Left ventricle myocardium superior (tissue), 1 donor: ENCODE measurements around the gene RBSN. TPM values are rescaled to one million over a fixed set of nuclear protein-coding genes. Genes with fewer than 3 reads are reported as not detected.

ENCODE experiments used
- ATAC-seq: fragments of 200-7000 bp; cut with Tn5 transposase; one replicate; pipeline ENCODE4 v1.9.1; 2020; ENCODE audit warnings: mild to moderate bottlenecking, moderate library complexity
- DNase-seq: peaks from one replicate; pipeline ENCODE4 v3.0.0-alpha.2; 2020
- intact Hi-C: fragments of 100-400 bp; cut with micrococcal nuclease; formaldehyde crosslinking; loops from one replicate; pipeline ENCODE4 v1.11.0; 2022
- total RNA-seq: library from RNA; stranded (reverse); fragmentation: NEBNext Ultra II Directional; extraction: Animal tissue kit (Norgen Biotek cat#: 25700); gene quantifications from one replicate; pipeline ENCODE4 v1.2.1, GENCODE V29; 2021
- donor health status: DM: no; HTN: yes; CAD: no; lungs with severe emphysema.

RBSN gene
- total RNA-seq, 1 donor from 2014 or later = 17.8 TPM

DNA sequence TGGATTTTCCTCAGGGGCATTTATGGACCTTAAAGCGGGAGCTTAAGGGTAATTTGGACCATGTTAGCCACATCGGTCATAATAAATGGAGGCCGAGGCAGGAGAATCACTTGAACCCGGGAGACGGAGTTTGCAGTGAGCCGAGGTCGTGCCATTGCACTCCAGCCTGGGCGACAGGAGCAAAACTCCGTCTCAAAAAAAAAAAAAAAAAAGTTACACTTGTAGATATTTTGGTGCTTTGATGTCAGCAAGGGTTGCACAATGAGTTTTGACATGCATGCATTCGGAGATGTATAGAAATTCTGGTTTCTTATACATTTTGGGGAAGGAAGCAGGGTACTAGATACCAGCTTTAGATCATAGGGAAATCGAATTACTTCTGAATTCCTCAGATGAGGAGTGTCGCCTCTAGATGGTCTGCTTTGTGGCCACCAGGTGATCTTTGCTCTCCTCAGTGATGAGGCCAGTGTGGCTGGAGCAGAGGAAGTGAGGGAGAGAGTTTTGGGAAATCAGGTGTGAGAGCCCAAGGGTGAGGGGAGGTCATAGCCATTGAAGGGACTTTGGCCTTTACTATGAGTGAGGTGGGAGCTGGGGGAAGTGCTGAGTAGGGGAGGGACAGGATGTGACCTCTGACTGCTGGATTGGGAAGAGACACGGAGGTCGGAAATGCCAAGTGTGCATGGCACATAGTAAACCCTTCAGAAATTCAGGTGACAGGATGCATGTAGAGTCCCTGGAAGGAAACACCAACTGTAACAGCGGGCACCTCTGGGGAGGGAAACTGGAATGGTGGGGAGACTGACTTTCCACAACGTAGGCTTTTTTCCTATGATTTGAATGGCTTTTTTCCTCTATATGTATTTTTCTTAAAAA is 8.4 kb upstream of the RBSN start:
- DNase-seq (no peak), ATAC-seq (no peak)
- intact Hi-C loops = no loop called here

DNA sequence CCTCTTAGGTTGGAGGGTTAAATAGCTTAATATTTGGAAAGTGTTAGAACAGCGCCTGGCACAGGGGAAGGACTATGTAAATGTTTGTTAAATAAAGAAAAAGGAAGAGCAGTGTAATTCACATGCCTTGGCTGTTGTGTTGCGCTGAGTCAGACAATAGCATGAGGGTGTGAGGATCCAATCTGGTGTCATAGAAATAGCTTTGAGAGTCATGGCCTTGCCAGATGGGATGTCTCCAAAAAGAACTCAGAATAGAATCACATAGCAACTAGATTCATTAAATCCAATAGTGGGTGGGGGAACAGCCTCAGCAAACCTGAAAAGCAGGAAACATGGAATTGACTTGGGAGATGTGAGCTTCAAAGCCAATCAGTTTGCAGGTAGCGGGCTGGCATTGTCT is 3.9 kb upstream of the RBSN start:
- ATAC-seq (peak; percentile 65), DNase-seq (no peak)
- intact Hi-C loops = no loop called here

DNA sequence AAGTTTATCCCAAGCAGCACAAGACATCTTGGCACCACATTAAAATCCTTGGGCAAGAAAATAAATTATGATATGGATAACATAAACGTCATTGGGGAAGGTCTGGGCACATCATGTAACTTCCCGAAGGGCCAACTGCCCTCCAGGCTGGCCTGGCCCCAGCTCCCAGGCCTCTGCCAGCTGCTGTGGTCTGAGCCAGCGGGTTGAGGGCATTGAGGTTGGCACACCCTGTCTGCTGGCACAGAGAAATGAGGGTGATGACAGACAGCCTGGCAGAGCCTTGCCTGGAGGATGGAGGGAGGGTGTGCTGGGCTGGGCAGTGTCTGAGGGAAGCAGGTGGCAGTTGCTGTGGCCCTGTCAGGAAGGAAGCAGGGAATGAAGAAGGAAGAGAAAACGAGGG is 3.3 kb upstream of the RBSN start:
- peak; percentile 86 for ATAC-seq
- intact Hi-C loops = no loop called here
- DNase-seq = peak; percentile 91

DNA sequence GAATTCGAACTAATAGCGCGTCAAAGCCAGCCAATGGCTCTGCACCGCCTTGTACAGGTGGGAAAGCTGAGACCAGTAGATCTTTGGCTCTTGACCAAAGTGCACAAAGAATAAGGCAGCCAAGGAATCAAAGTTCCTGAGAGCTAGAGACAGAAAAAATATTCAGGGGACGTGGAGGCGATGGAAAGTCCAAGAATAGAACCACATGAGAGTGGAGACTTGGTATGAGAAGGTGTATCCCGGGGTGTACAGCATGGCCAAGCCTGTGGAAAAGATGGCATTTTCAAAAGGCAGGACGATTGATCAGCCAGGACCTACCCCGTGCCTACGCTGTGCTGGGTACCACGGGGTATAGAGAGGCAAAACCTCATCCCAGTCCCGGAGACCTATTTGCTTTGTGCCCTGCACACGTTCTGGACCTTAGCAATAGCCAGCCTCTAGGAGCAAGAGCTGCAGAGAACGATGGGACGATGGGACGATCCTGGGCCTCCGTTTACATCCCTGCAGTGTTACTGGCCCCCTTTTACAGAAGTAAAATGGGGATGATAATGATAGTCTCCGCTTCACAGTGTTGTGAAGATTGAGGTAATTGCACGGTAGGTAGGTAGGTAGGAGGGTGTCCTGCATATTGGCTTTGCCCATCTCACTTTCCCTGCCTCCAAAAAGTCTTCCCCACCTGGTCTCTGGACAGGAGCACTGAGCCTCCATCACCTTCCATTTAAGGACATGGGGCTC is 583 bp upstream of the RBSN start:
- peak; percentile 4 for ATAC-seq
- intact Hi-C loops = no loop called here
- DNase-seq = peak; percentile 34

DNA sequence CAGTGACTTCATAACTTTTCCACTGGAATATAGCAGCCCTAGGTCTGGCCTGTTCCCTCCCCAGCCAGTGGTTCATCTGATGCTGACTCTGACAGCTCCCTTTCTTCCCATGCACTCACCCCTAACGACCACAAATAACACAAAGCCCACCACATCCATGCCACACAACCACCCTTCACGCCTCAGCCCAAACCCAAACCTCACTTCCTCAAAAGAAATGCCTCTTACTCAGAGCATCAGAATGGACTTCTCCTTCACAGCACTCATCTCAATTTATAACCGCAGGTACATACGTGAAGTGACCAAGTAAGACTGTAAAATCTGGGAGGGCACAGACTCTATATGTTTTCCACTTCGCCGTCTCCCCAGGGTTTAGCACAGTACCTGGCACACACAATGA is 1.1 kb downstream of the RBSN start:
- intact Hi-C loops = no loop called here
- ATAC-seq (no peak), DNase-seq (no peak)

DNA sequence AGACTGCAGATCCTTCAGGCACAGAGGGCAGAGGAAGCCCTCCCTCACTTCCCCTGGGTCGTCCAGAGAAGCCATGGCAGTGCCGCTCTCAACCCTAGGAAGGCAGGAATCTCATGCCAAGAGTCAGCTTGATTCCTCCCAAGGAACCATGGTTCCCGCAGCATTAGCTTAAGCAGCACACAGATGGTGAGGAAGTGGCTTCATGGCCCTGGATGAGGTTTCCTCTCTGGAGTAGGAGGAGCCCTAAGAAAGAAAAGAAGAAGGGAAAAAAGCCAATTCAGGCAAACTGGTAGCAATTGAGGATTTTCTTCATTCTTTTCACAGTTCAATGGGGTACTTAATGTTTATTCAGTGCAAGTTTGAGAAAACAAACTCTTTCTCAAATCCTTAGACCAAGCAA is 2.9 kb downstream of the RBSN start:
- ATAC-seq = no peak
- intact Hi-C loops = no loop called here
- DNase-seq = no peak

DNA sequence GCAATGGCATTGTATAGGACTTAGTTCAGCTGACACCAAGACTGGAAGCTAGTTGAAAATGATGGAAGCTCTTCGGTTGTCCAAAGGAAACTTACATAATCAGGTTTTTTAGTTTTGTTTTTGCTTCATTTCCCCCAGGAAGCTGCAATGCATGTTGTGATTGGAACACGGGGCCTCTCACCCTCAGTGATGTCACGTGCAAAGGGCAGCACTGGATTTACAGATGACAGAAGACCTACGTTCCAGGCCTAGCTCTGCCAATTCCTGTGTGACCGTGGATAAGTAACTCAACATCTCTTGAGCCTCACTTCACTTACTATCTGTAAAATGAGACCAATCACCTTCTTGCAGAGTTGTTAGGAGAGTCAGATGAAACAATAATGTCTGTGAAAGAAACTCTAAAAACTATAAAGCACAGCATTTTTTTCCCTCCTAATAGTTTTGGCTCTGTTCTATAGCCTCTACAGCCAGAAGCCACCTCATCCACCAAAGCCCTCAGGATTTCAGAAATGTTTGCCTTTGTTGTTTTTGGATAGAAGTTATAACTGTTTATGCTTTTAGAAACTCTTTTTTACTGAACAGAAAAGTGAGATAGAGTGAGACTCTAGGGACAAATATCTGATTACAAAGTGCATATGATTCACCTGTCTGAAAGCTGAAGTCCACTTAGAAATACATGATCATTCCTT is 4.6 kb downstream of the RBSN start:
- DNase-seq (no peak), ATAC-seq (no peak)
- intact Hi-C loops = no loop called here

DNA sequence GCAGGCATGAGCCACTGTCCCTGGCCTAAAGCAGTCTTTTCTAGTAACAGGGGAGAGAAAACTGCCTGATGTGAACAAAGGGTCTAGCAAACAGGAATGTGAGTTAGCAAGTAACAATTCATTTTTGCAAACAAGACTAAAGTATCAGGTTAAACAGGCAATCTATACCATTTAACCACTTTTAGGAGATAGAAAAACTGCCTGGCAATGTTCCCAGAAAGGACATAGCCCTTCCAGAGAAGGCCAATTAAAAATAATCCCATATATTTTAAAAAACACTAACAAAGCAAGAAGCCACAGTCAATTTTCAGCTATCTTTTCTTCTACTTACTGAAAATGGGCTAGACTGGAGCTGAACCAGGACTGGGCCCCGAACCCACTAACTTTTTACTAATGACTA is 6.3 kb downstream of the RBSN start:
- DNase-seq (no peak), ATAC-seq (no peak)
- intact Hi-C loops = no loop called here

DNA sequence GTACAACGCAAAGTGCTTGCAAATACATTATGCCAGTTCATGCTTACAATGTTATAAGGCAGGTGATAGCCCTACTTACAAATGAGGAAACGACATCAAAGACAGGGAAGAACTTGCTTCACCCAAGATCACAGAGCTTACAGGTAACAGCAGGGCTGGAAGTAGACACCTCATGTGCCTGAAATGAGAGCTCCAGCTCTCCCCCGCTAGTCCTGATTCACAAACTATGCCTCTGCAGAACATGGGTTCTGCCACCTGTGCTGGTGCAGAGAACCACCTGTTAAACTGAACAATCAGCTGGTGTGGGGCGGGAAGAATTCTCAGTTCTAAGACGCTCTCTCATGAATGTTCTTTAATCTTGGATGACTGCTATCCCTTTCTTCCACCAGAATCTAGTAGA is 7.4 kb downstream of the RBSN start:
- intact Hi-C loops = no loop called here
- ATAC-seq (no peak), DNase-seq (no peak)

DNA sequence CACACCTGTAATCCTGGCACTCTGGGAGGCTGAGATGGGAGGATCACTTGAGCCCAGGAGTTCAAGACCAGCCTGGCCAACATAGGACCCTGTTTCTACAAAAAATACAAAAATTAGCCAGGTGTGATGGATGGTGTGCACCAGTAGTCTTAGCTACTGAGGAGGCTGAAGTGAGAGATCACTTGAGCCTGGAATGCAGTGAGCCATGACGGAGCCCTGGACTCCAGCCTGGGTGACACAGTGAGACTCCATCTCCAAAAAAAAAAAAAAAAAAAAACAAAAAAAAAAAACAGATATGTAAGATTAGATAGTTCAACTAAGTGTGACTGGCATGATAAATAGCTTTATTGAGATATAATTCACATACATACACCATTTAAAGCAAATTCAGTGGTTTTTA is 9.7 kb downstream of the RBSN start:
- no peak for DNase-seq
- no peak for ATAC-seq
- intact Hi-C loops = no loop called here

DNA sequence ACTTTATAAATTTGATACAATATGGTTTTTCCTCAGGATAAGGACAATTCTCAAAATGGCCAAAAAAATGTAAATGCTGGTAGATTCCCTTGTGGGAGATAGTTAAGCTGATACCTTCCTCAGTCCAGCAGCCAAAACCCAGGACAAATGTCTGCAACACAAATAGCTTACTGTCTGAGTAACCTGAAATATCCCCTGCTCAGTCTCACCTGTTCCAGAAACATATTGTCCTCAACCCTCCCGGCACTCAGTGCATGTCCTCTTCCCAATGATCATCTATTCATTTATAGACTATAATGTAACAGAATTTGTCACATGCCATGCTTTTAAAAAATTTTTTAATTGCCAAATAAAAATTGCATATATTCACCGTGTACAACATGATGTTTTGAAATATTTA is 12.2 kb downstream of the RBSN start:
- DNase-seq = no peak
- intact Hi-C loops = no loop called here
- ATAC-seq = no peak

DNA sequence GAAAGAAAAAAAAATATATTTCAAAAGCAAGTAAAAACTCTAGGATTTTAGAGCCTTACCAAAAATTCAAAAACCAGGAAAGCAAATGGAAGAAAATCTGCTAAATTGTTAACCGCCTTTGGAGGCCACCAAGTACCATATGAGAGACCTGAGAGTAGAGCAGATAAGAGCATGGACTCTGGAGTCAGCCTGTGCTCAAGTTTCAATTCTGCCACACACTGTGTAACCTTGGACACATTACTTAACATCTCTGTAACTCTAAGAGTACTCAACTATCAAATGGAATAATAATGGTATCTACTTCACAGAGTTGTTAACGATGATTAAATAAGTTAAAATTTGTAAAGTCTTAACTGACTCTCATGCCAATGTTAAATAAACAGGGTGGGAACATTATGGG is 12.7 kb downstream of the RBSN start:
- no peak for DNase-seq
- ATAC-seq = no peak
- intact Hi-C loops = no loop called here

DNA sequence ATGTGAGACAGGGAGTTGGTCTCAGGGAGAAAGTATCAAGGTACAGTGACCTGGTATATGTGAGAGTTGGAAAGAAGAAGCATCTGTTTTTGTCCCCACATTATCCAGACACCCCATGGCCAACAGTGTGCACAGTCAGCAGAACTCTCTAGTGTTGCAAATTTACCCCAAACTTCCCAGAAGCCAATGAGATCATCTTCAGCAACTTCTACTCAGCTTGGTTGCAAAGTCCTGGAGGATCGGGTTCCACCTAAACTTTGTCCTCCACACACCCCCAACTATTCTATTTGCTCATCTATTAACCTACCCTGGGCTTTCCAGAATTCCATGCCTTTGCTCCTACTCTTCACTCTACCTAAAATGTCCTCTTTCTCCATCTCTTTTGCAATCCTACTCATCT is 15.7 kb downstream of the RBSN start:
- intact Hi-C loops = no loop called here
- no peak for ATAC-seq
- DNase-seq = no peak

DNA sequence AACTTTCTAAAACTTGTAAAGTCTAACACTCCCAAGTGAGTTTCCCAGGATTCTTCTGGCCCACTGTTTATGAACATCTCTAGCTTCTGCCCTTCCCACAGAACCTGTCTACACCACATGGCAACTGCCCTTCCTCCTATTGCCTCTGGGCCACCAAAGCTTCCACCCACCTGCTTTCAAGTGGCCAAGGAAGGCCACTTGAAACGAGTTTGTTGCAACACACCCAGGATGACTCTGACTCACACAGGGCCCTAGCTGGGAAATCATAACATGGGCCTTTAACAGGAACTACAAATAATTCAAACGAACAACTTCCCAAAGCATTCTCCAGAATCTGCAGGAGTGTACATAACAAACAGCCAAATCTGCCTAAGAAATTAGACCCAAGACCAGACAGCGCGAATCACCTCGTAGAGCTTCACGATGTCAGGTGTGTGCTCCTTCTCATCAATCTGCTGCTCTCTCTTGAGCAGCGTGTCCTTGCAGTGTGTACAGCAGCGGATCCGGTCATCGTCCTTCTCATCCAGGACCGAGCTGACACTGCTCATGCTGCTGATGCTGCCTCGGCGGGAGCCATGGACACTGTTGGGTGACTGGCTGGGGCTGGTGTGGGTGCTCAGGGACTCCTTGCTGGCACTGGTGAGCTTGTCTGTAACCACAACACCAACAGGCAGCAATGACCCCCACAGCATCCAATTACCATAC is 16.8 kb downstream of the RBSN start:
- intact Hi-C loops = no loop called here
- no peak for DNase-seq
- ATAC-seq = no peak

DNA sequence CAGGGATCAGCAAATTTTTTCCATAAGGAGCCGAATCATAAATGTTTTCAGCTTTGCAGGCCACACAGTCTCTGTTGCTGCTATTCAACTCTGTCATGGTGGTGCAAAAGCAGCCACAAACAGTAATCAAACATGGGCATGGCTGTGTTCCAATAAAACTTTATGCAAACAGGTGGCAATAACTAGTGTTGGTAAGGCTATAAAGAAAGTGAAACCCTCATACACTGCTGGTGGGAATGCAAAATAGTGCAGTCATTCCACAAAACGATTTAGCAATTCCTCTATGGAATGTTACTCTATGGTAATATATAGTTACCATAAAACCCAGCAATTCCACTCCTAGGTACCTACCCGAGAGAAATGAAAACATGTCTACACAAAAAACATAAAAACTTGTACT is 19.9 kb downstream of the RBSN start:
- no peak for ATAC-seq
- intact Hi-C loops = no loop called here
- no peak for DNase-seq

DNA sequence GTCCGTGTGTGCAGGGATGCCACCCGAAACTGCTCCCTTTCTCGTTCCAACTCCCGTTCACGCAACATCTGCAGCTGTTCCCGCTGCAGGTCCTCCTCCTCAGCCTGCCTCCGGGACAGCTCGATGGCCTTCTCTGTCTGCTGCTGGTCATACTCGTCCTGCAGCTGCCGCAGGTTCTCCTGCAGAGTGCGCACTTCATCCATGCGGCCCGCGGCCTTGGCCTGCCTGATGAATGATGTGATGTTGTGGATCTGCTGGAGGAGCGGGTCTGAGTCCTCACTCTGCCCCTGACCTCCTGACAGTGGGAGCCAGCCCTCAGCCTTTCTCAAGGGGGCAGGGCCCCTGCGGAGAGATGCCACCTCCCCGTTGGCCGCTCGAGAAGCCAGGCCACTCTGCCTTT is 24.4 kb downstream of the RBSN start:
- intact Hi-C loops = no loop called here
- ATAC-seq (no peak), DNase-seq (no peak)

DNA sequence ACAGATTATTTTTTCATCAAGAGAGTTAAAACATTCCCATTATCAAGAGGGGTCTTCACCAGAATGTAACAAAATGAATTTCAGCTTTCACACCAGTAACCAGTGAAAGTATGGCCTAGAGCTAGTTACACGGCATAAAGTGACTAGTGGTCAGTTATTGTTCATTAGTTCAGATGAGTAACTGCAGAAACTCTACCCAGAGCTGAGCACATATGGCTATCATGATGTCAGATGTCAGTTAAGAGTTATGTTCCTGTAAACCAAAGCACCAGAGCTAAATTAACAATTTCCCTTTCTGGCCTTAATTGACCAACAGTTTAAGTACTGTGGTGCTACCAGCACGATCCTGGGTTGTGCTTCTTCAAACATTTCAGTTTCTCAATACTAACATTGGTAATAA is 27.2 kb downstream of the RBSN start:
- no peak for DNase-seq
- no peak for ATAC-seq
- intact Hi-C loops = no loop called here

DNA sequence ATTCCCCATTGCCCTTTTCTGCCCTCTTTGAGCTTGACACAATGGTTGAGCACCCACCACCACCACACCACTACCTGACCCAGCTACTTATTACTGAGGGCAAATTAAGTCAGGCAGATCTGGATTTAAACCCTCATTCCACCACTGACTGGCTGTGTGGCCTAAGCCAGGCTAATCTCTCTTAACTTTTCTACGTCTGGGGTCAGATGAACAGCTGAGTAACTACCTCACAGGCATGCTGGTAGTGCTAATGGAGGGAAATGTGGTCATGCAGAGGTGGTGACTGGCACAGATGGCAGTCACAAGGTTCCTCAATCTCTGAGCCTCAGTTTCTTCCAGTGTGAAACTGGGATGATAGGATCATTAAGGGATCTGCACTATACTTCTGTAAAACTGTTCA is 29.5 kb downstream of the RBSN start:
- DNase-seq = no peak
- intact Hi-C loops = no loop called here
- ATAC-seq = no peak

DNA sequence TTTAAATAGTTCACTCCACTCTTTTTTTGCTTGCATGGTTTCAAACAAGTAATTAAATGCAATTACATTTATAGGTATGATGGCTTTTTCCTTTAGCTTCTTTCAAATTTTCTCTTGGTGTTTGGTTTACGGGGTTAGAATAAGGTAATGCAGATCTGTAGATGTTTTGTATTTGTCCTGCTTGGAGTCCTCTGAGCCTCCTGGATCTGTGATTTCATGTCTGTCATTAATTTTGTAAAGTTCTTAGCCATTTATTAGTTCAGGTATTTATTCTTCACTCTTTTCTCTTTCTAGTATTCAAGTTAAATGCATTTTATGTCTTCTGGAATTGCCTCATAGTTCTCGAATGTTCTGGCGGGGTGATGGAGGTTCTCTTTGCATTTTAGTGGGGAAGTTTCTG is 32.5 kb downstream of the RBSN start:
- ATAC-seq (no peak), DNase-seq (no peak)
- intact Hi-C loops = no loop called here

DNA sequence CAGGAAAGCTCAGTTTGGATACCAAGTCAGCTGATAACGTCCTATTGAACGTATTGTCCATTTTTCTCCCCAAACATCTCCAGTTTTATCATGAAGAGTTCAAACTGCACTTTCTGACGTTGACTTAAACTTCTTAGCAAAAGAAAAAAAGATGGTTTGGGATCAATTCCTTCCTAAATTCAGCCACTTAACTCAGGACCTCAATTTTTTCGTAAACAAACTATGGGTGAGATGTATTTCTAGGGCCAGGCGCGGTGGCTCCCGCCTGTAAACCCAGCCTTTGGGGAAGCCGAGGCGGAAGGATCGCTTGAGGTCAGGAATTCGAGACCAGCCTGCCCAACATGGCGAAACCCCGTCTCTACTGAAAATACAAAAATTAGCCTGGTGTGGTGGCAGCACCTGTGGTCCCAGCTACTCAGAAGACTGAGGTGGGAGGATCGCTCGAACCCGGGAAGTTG is 33.4 kb downstream of the RBSN start:
- DNase-seq (no peak), ATAC-seq (no peak)
- intact Hi-C loops = no loop called here
